ENCODE data around the gene KLHL40.

KLHL40 gene

GRCh38 chr3:42691816-42692666, 6.7 kb downstream of the KLHL40 start:
- DNase-seq = no peak

- no peak for DNase-seq
Measured at GRCh38 chr3:42692667-42693529, 7.6 kb downstream of the KLHL40 start.

- no peak for DNase-seq
Measured at GRCh38 chr3:42693530-42693930, 8.2 kb downstream of the KLHL40 start.

- DNase-seq = no peak
Measured at GRCh38 chr3:42694366-42694765, 9.0 kb downstream of the KLHL40 start.

GRCh38 chr3:42696356-42697288, 11.3 kb downstream of the KLHL40 start:
- no peak for DNase-seq

- no peak for DNase-seq
Measured at GRCh38 chr3:42697289-42698051, 12.1 kb downstream of the KLHL40 start.

GRCh38 chr3:42698216-42698910, 13.0 kb downstream of the KLHL40 start:
- no peak for DNase-seq

GRCh38 chr3:42698911-42699230, 13.5 kb downstream of the KLHL40 start:
- DNase-seq = no peak

- no peak for DNase-seq
Measured at GRCh38 chr3:42699511-42699971, 14.2 kb downstream of the KLHL40 start.

GRCh38 chr3:42700366-42701288, 15.3 kb downstream of the KLHL40 start:
- DNase-seq = no peak

- DNase-seq = peak; percentile 59
Measured at GRCh38 chr3:42701371-42702065, 16.2 kb downstream of the KLHL40 start.

- no peak for DNase-seq
Measured at GRCh38 chr3:42702066-42702951, 17.0 kb downstream of the KLHL40 start, which contains the start of gene HHATL. Gene HHATL, minus strand, starts transcription at chr3:42702798. Its CDS starts 1,972 bp downstream, at chr3:42700826.

GRCh38 chr3:42702982-42703694, 17.8 kb downstream of the KLHL40 start:
- DNase-seq = no peak

- no peak for DNase-seq
Measured at GRCh38 chr3:42703695-42704025, 18.3 kb downstream of the KLHL40 start.

- DNase-seq = no peak
Measured at GRCh38 chr3:42704136-42704841, 19.0 kb downstream of the KLHL40 start.

GRCh38 chr3:42705058-42705767, 19.9 kb downstream of the KLHL40 start:
- DNase-seq = no peak
